AG20443 (cell line): ENCODE results near the gene CPED1.
A peak's percentile ranks its signal among the peaks of the same experiment; 100 is the strongest.

Source experiments
- DNase-seq: peaks from one replicate; pipeline ENCODE4 v3.0.0; 2012; ENCODE audit warnings: low spot score, mixed read lengths

Gene CPED1

DNA sequence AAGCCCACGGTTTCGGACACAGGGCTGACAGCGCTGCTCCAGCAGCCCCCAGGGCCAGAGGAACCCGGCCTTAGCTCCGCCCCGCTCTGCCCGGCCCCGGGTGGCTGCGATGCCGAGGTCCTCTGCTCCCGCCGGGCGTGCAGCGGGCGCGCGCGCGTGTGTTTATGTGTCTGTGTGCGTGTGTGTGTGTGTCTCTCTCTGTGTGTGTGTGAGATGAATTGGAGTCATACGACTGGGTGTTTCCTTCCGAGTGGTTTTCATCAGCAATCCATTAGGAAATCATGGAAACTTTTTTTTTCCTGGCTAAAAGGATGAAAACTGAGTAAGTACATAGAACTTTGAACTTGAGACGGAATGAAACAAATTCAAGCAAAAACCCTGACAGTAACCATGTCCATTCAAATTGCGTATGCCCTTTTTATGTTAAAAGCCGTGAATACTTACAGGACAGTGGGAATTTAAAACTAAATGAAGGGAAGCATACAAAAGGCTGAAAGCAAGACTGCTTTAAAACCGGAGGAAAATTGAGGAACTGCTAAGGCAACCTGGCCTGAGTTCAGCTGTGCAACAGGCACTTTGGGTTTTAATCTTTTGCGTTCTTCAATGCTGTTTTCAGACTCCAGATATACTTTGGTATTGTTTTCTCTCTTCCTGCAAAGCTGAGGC lies at the start of gene CPED1:
Gene CPED1, plus strand, starts transcription at position 121 of the 666 bp plus-strand sequence. CDS start 911 bp downstream, outside the sequence.
- DNase-seq, result peak; percentile 75

DNA sequence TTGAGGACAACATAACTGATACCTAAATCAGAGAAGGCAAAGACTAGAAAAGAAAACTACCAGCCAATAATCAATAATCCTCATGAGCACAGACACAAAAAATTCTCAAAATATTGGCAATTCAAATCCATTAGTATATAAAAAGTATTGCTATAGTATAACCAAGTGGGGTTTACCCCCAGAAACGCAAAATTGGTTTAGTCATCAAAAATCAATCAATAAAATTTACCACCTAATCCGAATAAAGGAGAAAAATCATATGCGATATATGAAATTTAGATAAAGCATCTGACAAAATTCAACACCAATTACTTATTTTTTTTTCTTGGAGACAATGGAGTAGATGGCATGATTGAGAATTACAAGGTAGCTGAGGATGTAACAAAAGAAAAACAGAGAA lies 49.2 kb upstream of the CPED1 start:
- DNase-seq, result no peak

DNA sequence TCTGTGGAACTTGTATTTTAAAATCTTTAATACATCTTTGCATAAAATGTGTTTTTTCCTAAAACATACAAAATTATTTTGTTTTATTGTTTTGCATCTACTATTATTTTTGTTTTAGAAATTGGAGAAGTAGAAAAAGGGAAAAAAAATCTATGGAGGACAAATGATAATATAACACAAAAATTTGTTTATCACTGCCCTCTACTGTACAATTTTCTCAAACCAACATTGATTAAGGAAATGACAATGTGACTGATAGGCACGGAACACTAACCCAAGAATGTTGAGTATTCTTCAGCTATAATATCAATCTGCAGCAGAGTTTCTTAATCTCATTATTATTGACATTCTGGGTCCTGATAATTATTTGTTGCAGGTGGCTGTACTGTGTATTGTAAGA lies 47.4 kb upstream of the CPED1 start:
- peak; percentile 9 for DNase-seq

DNA sequence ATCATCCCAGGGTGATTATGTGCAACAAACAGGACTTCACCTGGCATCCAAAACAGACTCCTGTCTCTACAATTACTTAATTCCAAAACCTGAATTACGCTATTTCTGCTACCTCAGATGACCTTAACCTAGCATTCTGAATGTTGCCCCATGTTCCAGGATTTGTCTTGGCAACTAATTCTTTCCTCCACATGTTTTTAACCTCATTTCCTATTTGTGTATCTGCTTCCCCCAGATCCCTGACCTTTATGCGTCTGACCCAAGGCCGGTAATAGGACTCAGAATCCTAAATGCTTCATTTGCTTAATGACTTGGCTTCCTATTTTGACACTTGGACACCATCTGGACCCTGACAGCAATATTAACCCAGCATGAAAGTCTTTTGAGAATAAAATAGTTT lies 46.7 kb upstream of the CPED1 start:
- DNase-seq, result no peak

DNA sequence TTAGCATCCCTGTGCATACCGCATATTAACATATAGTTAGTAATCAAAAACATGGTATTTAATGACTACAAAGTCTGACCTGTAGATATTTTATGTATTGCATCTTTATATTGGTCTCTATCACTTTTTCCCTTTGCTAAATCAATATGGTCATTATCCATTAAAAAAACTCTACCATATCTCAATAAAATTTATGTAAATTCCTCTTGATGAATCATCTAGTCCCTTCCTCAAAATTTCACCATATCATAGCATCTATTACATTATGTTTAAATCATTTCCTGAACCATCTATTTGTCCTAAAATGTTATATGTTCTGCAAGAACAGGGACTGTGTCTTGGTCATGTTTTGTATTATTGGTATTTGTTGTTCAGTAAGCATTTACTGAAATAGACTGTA lies 45.6 kb upstream of the CPED1 start:
- DNase-seq, result no peak

DNA sequence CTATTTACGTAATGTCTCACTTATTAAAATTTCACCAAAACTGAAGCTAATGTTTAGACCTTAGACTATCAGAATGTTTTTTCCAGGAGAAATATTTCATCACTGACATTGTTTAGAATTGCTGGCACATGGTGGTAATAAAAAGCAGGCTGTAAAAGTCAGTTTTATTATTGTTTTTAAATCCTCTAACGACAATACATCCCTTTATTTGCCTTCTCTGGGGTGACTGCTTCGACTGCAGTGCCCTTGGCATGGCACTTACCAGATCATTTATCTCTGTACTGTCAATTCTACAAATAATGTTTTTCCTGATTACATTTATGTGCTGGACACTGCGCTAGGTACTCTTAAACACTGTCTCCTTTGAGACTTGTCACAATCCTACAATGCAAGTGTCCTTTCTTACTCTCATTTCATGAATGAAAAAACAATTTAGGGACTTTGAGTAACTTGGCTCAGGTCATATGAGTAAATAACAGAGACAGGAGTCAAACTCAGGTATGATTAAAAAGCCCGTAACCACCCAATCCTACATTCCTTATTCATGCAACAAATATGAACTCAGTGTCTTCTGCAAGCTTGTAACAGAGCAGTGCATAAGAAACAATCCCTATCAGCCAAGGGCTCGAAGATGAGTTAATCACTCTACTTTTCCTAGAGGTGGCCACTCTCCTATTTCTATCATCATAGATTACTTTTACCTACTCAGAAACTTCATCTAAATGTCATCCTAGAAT lies 43.5 kb upstream of the CPED1 start:
- DNase-seq, result no peak

DNA sequence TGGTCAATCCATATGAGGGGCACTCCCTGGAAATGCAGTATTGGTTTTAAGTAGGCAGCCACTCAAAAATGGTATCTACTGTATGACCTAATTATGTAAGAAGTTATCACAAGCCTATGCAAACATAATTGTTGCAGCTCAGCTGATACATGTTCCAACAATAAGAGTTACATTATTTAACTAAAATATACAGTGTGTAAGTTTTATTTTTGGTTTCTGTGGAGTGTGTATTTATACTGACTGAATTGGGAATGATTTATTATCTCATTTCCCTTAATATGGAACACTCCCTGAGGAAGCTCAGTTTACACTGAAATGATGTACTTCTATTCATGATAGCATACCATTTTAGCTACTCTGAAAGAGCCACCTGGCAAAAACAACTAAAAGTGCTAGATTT lies 40.5 kb upstream of the CPED1 start:
- DNase-seq, result no peak

DNA sequence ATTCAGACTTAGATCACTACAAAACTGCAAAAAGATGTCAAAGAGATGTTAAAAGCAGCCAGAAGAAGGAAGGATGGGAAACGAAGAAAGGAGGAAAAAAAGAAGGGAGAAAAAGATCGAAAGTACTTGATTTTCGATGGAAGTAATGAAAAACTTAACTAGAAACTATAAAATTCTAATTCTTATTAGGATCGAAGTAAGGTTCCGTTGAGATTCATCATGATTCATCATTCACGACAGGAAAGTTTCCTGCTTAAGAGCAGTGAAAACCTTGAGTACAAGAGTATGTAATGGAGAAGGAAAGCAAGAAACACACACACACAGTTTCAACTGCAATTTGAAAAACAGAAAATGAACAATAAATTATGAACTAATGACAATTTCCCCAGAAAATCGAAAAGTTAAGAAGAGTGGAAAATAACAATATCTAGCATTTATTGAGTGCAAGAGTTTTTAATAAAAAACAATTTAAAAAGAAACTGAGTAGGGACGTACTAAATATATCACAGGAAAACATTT lies 39.1 kb upstream of the CPED1 start:
- DNase-seq, result no peak

DNA sequence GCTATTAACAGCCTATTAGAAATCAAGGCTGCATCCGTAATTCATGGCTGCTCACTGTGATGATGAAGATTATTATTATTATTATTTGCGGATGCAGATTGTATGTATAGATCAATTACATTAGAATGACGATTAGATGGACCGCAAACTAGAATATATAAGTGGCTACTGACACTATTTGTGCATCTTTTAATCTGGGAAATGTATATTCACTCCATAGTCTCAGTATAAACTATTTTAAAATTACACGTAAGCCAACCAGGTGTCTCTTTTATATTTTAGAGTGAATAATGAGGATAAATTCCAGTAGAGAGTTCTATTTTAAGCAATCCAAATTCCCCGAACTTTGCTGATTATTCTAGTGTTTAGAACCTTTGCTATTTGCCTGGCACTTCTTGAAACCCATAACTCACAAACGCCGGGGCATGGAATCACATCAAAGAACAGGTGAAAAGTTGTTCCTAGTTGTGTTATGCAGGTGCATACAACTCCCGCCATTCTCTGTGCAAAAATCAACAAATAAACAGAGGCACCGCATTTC lies 38.4 kb upstream of the CPED1 start:
- no peak for DNase-seq

DNA sequence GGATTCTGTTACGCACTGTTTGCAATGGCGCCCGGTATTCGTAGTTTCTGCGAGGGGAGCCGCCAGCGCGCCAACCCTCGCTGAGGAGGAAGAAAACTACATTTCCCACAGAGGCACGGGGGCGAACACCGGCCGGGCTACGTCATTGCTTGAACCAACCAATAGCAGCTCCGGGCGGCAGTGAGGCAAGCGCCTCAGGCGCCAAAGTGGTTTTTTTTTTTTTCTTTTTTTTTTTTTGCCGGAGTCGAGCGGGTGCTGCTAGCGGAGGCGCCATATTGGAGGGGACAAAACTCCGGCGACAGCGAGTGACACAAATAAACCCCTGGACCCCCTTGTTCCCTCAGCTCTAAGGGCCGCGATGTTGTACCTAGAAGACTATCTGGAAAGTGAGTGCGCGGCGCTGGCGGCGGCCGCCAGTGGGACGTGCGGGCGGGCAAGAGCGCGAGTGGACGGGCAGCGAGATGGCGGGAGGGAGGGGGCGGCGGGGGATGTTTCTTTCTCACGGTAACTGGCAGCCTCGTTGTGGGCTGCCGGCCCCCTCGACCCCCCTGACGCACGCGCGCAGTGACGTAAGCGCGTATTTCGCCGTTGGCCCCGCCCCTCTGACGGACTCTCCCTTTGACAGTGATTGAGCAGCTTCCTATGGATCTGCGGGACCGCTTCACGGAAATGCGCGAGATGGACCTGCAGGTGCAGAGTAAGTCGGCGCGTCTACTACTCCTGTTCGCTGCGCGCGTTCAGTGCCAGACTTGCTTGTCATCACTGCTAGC lies 37.8 kb upstream of the CPED1 start, which contains the start of gene ING3:
Gene ING3, plus strand, starts transcription at position 239 of the 770 bp plus-strand sequence. Its CDS starts 120 bp downstream, at position 359.
- peak; percentile 96 for DNase-seq

DNA sequence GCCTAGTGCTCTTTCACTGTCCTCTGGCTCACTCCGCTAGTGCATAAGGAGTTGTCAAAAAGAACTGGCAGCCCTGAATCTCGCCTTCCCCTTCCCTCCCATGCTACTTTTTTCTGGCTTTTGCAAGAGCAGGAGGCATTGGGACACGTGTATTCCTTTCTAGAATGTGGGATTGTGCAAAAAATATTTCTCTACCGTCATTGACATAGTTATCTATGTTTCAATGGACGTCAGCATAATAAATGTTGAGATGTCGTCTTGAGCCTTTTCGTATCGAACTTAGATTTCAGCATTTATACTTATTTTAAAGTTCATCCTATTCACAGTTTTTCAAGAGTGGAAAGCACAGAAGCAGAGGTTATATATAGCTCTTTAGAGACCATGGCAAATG lies 37.2 kb upstream of the CPED1 start:
- no peak for DNase-seq

DNA sequence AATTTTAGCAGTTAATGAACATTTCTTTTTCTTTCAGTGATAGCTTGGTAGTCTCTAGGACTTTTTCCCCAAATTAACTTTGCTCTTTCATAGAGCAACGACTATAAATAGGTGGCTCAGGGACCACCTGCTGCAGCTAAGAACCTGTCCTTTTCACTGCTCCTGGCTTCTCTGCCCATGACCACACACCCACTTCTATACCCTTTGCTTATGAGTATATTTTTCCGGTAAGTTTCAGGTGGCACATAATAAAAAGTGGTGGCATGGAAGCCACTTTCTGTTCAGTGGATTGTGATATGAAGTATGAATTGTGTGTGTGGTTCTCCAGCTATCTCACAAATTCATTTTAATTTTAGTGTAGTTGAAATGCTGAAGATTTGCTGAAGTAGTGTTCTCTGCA lies 36.7 kb upstream of the CPED1 start:
- DNase-seq, result no peak

DNA sequence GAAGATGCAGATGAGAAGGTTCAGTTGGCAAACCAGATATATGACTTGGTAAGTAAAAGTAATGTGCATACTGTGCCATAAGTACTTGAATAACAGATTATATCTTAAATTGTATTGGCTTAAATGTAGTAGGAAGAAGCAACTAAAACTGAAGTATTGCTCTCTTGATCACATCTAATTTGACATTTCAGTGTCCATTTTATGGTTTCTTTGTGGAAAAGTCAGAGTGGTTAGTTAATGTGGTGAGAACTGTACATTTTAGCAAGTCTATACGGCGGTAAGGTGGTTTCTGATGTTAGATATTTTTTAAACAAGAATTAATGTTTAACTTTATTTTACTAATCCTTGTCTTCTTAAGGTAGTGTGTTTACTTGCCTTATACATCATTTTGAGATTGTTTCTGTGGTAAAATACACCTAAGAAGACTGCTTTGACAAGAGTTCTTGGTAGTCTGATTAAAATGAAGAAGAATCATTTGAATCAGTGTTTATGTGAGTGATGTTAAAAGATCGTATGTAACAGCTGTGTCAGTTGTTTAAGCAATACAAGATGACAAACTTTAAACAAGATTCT lies 32.8 kb upstream of the CPED1 start:
- no peak for DNase-seq

DNA sequence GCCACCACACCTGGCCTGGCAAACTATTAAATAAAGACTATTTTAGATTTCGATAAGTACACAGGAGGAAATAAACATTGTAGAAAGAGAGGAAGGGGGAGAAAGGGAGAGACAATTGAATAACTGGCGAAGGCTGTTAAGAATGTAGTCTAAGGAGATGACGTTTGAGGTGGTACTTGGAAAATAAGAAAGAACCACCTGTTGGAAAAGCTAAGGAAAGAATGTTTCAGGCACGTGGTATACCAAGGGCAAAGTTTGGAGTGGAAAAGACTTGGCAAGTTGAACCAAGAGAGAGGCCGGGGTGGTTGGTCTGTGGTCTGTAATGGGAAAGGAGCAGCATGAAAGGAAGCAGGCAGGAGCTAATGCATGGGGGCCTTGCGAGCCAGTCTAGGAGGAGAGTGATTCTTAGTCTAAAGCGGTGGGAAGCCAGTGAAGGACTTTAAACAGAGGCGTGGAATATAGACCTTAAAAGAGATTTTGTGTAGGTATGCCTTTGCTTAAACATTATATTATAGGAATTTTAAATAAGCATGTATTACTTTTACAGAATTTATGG lies 28.5 kb upstream of the CPED1 start:
- DNase-seq, result no peak

DNA sequence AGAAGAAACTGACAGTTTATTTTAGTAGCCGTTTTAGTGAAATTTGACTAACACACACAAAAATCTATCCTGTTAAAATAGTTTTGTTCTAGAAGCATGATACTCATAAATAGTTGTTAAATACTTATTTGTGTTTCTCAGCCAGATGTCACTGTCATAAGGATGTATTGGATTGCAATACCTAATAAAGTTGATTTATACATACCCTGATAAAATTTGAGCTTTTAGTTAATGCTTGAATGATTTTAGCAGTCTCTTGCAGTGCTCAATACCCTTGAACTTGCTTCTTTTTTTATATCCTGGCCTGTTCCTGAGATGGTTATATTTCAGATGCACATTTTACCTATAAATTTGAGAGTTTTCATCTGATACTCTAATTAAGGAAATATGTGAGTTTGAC lies 27.8 kb upstream of the CPED1 start:
- DNase-seq, result no peak

DNA sequence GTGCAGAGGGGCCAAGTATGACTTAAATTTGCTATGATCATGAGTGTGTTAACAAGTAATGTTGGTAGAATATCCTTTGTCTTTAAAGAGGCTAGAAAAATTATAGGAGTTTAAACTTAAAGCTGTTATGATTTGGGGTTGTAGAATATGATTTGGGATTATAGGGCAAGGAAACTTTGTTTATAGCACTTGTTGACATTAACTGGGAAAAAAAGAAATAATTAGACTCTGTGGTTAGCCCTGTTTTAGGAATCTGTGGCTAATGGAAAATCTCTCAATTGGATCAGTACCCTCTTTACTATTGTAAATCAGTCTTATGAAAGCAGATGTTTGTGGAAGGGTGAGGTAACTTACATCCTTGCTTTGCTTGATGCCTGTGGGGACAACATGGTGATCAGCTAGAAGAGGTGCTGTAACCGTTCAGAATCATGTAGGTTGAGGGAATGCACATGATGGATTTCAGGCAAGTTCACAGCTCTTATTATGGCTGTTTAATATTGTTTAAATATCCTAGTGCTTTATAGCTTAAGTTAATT lies 26.8 kb upstream of the CPED1 start:
- no peak for DNase-seq

DNA sequence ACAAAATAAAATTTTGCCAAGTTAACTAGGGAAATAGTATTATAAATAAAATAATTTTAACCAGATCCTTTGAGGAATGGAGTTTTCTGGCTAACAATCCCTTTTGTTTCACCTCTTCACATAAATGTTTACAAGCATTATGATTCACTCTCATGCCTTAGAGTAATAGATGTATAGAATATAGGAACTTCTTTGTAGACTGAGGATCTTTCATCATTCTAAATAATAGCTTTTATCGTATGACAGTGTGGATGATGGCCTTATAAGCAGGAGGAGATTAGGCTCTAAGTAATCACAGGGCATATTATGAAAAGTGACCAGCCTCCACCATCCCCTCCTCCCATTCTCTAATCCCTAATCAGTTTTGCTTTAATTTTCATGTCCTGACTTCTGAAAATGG lies 24.4 kb upstream of the CPED1 start:
- DNase-seq, result no peak

DNA sequence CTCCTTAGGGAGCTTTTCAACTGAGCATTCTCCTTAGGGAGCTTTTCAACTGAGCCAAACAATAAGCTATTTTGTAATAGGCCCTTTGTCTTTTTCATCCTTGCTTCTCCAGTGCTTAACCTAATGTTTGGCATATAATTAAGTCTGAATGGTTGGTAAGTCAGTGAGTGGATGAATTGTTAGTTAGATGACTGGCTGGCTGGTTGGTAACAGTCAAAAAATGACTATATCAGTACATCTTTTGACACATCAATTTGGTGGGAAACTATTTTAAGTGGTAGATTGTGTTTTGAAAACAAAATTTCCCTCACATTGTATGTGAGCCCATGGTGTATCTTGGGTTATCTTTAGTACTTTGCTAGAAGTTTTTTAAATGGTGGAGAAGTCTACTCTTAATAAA lies 21.6 kb upstream of the CPED1 start:
- DNase-seq, result no peak

DNA sequence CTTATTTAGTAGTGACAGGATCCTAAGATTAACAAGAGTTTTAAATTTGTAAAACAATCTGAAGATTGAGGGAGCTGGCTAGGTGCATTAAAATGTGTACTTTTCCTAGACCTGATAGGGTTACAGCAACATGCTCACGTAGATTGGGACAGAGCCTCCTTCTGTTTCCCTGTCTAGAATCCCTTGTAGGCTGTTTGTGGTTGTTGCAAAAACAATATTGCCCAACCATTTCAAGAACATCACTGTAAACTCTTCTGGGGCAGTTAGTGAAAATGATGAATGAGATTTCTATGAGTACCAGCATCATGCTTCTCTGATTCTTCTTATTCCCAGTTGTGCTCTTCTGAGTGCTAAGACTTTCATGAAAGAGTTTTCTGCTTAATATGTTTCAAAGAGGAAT lies 14.7 kb upstream of the CPED1 start:
- DNase-seq, result no peak

DNA sequence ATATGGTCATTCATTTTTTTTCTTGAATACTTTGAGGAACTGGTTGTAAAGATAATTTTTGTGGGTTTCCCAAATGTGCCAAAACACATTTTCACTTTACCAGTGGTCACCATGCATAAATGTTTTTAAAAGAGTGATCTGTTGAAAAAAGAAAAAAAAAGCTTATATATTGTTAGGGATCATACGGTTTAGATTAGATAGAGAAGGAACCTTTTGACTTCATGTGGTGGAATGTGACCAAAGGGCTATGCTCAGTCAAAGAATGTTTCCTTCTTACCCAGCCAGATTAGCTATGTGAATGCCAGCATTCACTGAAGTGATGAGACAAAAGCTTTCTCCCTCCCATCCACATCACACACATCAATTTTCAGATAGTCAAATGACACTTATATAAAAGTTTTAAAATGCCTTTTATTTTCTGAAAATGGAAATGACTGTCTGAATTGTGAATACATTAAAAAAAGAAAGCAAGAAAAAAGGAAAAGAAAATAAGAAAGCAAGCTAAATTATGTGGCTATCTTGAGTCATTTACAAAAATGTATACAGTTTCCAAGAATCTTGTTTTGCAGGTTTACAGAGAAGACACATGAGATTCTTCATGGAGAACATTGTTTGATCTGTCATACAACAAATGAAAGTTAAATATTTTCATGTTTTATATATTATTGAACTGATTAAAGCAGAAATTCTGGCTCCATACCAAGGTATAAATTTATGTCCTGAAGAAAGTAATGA lies 8.6 kb upstream of the CPED1 start:
- peak; percentile 49 for DNase-seq

DNA sequence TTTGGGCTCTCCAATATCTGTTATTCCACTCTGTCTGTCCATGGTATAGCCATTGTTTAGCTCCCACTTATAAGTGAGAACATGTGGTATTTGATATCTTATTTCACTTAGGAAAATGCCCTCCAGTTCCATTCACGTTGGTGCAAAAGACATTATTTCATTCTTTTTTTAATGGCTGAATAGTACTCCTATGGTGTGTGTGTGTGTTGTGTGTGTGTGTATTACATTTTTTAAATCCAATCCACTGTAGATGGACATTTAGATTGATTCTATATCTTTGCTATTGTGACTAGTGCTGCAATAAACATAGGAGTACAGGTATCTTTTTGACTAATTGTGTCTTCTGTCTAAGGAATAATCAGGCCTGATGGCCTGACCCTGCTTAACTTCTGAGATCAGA lies 7.4 kb upstream of the CPED1 start:
- no peak for DNase-seq
